ENCODE data around the gene PCDH12. TPM values are rescaled to one million over a fixed set of nuclear protein-coding genes. Genes with fewer than 3 reads are reported as not detected.

The PCDH12 gene
- total and polyA plus RNA-seq, 2 of the 8 experiments (the other 6 are each of a cell fraction or from before 2014, with no cell fraction given) = 0.06 to 0.17 TPM

- DNase-seq (ENCODE audit: low read depth in 1 of 2, low spot score in 2 of 2) (peak in 1 of 2 experiments; percentile 41), FAIRE-seq (no peak)
- no peak overlapping the region for H2AFZ ChIP-seq (ENCODE audit: low read length)
- no peak overlapping the region for H3K27ac ChIP-seq (ENCODE audit: low read depth, low read length)
- no peak overlapping the region for H3K23ac ChIP-seq (ENCODE audit: insufficient read length)
- no peak overlapping the region for H3K4me3 ChIP-seq (ENCODE audit: extremely low read depth in 1 of 4, insufficient read depth in 2 of 4, low read depth in 3 of 4, low read length in 4 of 4)
- peaks cover 14 to 54% (median 35%) of the 10 kb centered on the region in 4 experiments for H3K36me3 ChIP-seq (ENCODE audit: control insufficient read depth in 2 of 4, insufficient read depth in 4 of 4, low read length in 3 of 4)
- H3K18ac ChIP-seq (ENCODE audit: extremely low read depth, low read length) = no peak overlapping the region
- H4K20me1 ChIP-seq (replicated peaks in 1 of 2; ENCODE audit: control insufficient read depth in 1 of 2, insufficient read depth in 2 of 2, low read length in 2 of 2) = no peaks in the 10 kb centered on the region
- no peak overlapping the region for H3K14ac ChIP-seq (ENCODE audit: insufficient read length)
- H3K27me3 ChIP-seq (replicated peaks in 1 of 4; ENCODE audit: control insufficient read depth in 3 of 4, extremely low read depth in 1 of 4, insufficient read depth in 3 of 4, low read length in 3 of 4) = no peaks in the 10 kb centered on the region
- TF ChIP-seq RAD21 (IDR thresholded peaks at IDR 0.05 in 1 of 2, conservative IDR thresholded peaks at IDR 0.05 in 1 of 2; ENCODE audit: low read depth in 2 of 2, low read length in 2 of 2) (peak; percentile 32 to 49; a peak in 3 of 4 replicates), CBX5 (IDR thresholded peaks at IDR 0.05; ENCODE audit: low read depth, low read length) (no peak)
- TF ChIP-seq, protein P1, sequence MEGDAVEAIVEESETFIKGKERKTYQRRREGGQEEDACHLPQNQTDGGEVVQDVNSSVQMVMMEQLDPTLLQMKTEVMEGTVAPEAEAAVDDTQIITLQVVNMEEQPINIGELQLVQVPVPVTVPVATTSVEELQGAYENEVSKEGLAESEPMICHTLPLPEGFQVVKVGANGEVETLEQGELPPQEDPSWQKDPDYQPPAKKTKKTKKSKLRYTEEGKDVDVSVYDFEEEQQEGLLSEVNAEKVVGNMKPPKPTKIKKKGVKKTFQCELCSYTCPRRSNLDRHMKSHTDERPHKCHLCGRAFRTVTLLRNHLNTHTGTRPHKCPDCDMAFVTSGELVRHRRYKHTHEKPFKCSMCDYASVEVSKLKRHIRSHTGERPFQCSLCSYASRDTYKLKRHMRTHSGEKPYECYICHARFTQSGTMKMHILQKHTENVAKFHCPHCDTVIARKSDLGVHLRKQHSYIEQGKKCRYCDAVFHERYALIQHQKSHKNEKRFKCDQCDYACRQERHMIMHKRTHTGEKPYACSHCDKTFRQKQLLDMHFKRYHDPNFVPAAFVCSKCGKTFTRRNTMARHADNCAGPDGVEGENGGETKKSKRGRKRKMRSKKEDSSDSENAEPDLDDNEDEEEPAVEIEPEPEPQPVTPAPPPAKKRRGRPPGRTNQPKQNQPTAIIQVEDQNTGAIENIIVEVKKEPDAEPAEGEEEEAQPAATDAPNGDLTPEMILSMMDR (IDR thresholded peaks at IDR 0.05; ENCODE audit: control extremely low read depth in 1 of 3, insufficient read depth in 1 of 3, low read depth in 1 of 3, low read length in 3 of 3) = peak; percentile 23 to 53 (median 37)
- no peak overlapping the region for H4K91ac ChIP-seq (replicated peaks; ENCODE audit: insufficient read length, low read length)
- H2BK120ac ChIP-seq (replicated peaks; ENCODE audit: low read depth, low read length) = no peak overlapping the region
- H3K79me1 ChIP-seq (ENCODE audit: low read depth, low read length) = no peaks in the 10 kb centered on the region
- H4K8ac ChIP-seq (ENCODE audit: extremely low read depth, insufficient read depth, low read length) = no peak overlapping the region
- H3K9me3 ChIP-seq (ENCODE audit: insufficient read depth in 2 of 2, low read depth in 1 of 2, low read length in 1 of 2) = no peaks in the 10 kb centered on the region
- H4K5ac ChIP-seq (ENCODE audit: insufficient read length, low read depth, low read length) = no peak overlapping the region
- H3K4me2 ChIP-seq (ENCODE audit: insufficient read depth in 1 of 2, low read depth in 2 of 2, low read length in 2 of 2) = no peak overlapping the region
- ChIA-PET CTCF (ENCODE audit: partially characterized antibody) (interaction anchor here (0.7 to 4.0 kb wide), 13 partner anchors 8 to 309 kb away, joined by 3 to 24 read pairs (median 3); partner anchors contain the start of gene GNPDA1), POLR2A (ENCODE audit: partially characterized antibody) (interaction anchor here (1.8 to 2.4 kb wide), 2 partner anchors 9 to 11 kb away, joined by 8 to 11 read pairs; partner anchors contain the start of gene GNPDA1)
- H2AK5ac ChIP-seq (ENCODE audit: low read depth, low read length) = no peak overlapping the region
- H2BK12ac ChIP-seq (ENCODE audit: low read depth, low read length) = no peak overlapping the region
- H2BK20ac ChIP-seq (ENCODE audit: low read length) = no peak overlapping the region
- H2BK15ac ChIP-seq (ENCODE audit: low read length) = no peak overlapping the region
- H3K4me1 ChIP-seq (replicated peaks in 1 of 4; ENCODE audit: control insufficient read depth in 3 of 4, insufficient read depth in 4 of 4, low read length in 3 of 4) = no peaks in the 10 kb centered on the region
- H3K23me2 ChIP-seq (ENCODE audit: low read depth, low read length) = no peaks in the 10 kb centered on the region
- H3K79me2 ChIP-seq (ENCODE audit: control insufficient read depth in 1 of 2, insufficient read depth in 2 of 2, low read length in 2 of 2) = no peaks in the 10 kb centered on the region
- H3K9ac ChIP-seq (replicated peaks in 1 of 4; ENCODE audit: extremely low read depth in 1 of 4, low read depth in 3 of 4, low read length in 3 of 4) = no peak overlapping the region
- 90% methylated on average over 6 of the region's 6 CpGs; no CpG with 5 or more reads in 1 of the 2 experiments for WGBS, 2 experiments (ENCODE audit: extremely low coverage in 1 of 2, insufficient coverage in 1 of 2, insufficient read length in 1 of 2, insufficient replicate concordance in 2 of 2, low coverage in 1 of 2, low lambda C conversion rate in 2 of 2, missing lambda C conversion rate in 1 of 2)
- no peak overlapping the region for H3K4ac ChIP-seq (replicated peaks; ENCODE audit: insufficient read length, low read depth, low read length)
- no peak overlapping the region for H3K56ac ChIP-seq (replicated peaks; ENCODE audit: insufficient read length, low read depth, low read length)
- no peak overlapping the region for H2BK5ac ChIP-seq (ENCODE audit: low read depth, low read length)
Observed at GRCh38 chr5:142000704-142001484, 42.9 kb upstream of the PCDH12 start.
